Heart left ventricle (tissue), 16 donors: Measurements from ENCODE around the gene TAF4. TPM values are rescaled to one million over a fixed set of nuclear protein-coding genes. Genes with fewer than 3 reads are reported as not detected.

Source experiments
- ATAC-seq, 4 donors: fragments of 200-7000 bp; cut with Tn5 transposase; one replicate each; pipeline ENCODE4 v1.9.1; 2020 to 2022; ENCODE audit warnings: moderate library complexity in 4 of 4, mild to moderate bottlenecking in 3 of 4, moderate number of reproducible peaks in 1 of 4
- DNase-seq, 5 donors: peaks; one replicate each; pipeline ENCODE4 v3.0.0-alpha.2; 2020
- H3K27ac ChIP-seq, 12 donors: fragments of 200-600 bp; sonication (generic) in 4 of 12; one replicate each; pipeline versions ENCODE4 v1.5.0 to v1.8.0; 2016 to 2022; ENCODE audit warnings: mild to moderate bottlenecking in 2 of 12
- H3K27me3 ChIP-seq, 9 donors: fragments of 200-600 bp; sonication (generic) in 2 of 9; one replicate each; pipeline versions ENCODE4 v1.5.1 to v1.8.0; 2016 to 2022; ENCODE audit warnings: mild to moderate bottlenecking in 3 of 9
- H3K36me3 ChIP-seq, 9 donors: fragments of 200-600 bp; sonication (generic) in 2 of 9; one replicate each; pipeline versions ENCODE4 v1.5.0 to v1.8.0; 2018 to 2022; ENCODE audit warnings: mild to moderate bottlenecking in 2 of 9
- H3K4me1 ChIP-seq, 12 donors: fragments of 200-600 bp; sonication (generic) in 4 of 12; one replicate each; pipeline versions ENCODE4 v1.5.0 to v1.8.0; 2016 to 2022; ENCODE audit warnings: mild to moderate bottlenecking in 3 of 12
- H3K4me3 ChIP-seq, 12 donors: fragments of 200-600 bp; sonication (generic) in 4 of 12; one replicate each; pipeline versions ENCODE4 v1.5.0 to v1.8.0; 2017 to 2022; ENCODE audit warnings: mild to moderate bottlenecking in 9 of 12, moderate library complexity in 4 of 12
- H3K9me3 ChIP-seq, 12 donors: fragments of 200-600 bp; sonication (generic) in 4 of 12; one replicate each; pipeline versions ENCODE4 v1.5.0 to v1.8.0; 2016 to 2022; ENCODE audit warnings: mild to moderate bottlenecking in 1 of 12
- POLR2A ChIP-seq, 2 donors: fragments of 450-650 bp; IDR thresholded peaks; one replicate each; pipeline ENCODE4 v1.6.1; 2017; ENCODE audit warnings: antibody characterized with exemption in 2 of 2, mild to moderate bottlenecking in 2 of 2, moderate library complexity in 2 of 2
- WGBS, 4 donors: extraction: QIAGEN DNeasy Blood & Tissue Kit in 2 of 4; methylation state at CpG; one replicate each; pipeline versions ENCODE4 v1.1.5 to v1.1.7; 2013 to 2018; 5-methylcytosine and 5-hydroxymethylcytosine counted together
- intact Hi-C, 10 donors: fragments of 100-400 bp; cut with DNase I; formaldehyde crosslinking; loops; one replicate each; pipeline versions ENCODE4 v1.11.1 to v1.14.2; 2022
- polyA plus RNA-seq, 2 donors: library from polyadenylated mRNA; stranded (reverse); fragments of 200-250 nt; gene quantifications; one replicate each; pipeline ENCODE4 v1.2.3, GENCODE V29; 2013
- total RNA-seq, 9 donors: library from RNA; depleted of rRNA in 2 of 9; stranded (reverse); fragments of >200 nt in 2 of 9; fragmentation: NEBNext Ultra II Directional in 3 of 9; extraction: Animal tissue kit (Norgen Biotek cat#: 25700) in 3 of 9; gene quantifications; one replicate each; pipeline versions ENCODE4 v1.1.0 to v1.2.4, GENCODE V29; 2016 to 2023
- TF ChIP-seq, protein P1 (sequence below), 12 donors: fragments of 200-600 bp; sonication (generic) in 4 of 12; IDR thresholded peaks; one replicate each; pipeline versions ENCODE4 v1.5.0 to v1.8.0; 2018 to 2022; ENCODE audit warnings: antibody characterized with exemption in 12 of 12, mild to moderate bottlenecking in 5 of 12
- donor health status: ischemic (EF 13 %, LVEDD 7.1; RV severe dilation, severe dysfunction).
- donor health status: healthy with polysubstance abuse.
- donor health status: DM: no; HTN: yes; CAD: no.
- donor health status: DM: no; HTN: no; CAD: no.
- donor health status: ischemic (EF 25% LVEDD 6.9; RV normal size, moderate dysfunction).
- donor health status: ischemic (EF 25% LVEDD 5.7; RV mildly dilated, moderate dysfunction).
- donor health status: healthy.
- donor health status: DM: yes; HTN: yes; CAD: no.
- donor health status: ischemic (EF 35%, LVEDD 5.7; RV mildly dilated, moderate dysfunction).
- donor health status: nonischemic (EF 11% LVEDD 7.7; RV severe dilation, severe dysfunction).
- donor health status: DM: yes; HTN: yes; CAD: no.
- donor health status: PGD.
- donor health status: ischemic (EF 29% LVEDD 5.4; RV normal size, mild dysfunction).
- donor health status: nonischemic (EF 23%, LVEDD 6.1; RV moderate dilation, normal function).

TAF4 gene
- total and polyA plus RNA-seq, 11 donors = 4.5 to 37.7 (median 10.7) TPM

DNA sequence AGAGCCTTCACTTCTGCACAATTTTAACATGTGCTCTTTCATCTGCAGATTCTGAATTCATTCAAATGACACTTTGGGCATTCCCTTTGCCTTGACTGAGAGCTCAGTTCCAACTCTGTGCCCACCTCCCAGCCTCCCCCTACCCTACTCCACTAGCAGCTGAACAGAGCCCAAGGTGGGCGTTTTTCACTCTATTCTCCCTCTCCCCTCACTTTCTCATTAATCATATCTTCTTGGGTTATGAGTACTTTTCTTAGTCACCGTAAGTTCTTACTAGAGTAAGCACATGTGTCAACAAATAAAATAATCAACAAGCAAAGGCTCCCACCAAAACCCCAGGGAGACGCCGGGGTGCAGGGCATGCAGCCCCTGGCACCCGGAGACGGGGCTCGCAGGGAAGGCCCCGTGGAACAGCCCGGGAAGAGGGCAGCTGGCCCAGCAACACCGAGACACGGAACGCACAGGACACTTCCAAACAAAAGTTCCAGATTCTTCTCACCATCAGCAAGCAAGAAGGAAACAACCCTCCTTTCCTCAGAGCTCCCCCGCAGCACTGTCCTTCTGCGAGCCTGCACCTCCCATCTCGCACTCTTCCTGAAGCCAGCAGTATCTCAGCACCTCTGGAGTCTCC, 34.1 kb downstream of the TAF4 start:
- H3K4me1 ChIP-seq = peaks cover 0 to 37% (median 19%) of the 10 kb centered on the region in 12 donors
- H3K36me3 ChIP-seq = no peaks in the 10 kb centered on the region
- no peak for ATAC-seq
- peak in 2 of 5 donors; percentile 3 to 11 for DNase-seq
- no peak overlapping the region for H3K27ac ChIP-seq
- intact Hi-C loops = no loop called here
- H3K9me3 ChIP-seq = peaks cover 0 to 14% (median 0%) of the 10 kb centered on the region in 12 donors
- 90 to 92% (median 90%) methylated on average over 15 of the region's 15 CpGs for WGBS, 4 donors
- H3K4me3 ChIP-seq = no peak overlapping the region
- H3K27me3 ChIP-seq = no peaks in the 10 kb centered on the region
- TF ChIP-seq, protein P1, sequence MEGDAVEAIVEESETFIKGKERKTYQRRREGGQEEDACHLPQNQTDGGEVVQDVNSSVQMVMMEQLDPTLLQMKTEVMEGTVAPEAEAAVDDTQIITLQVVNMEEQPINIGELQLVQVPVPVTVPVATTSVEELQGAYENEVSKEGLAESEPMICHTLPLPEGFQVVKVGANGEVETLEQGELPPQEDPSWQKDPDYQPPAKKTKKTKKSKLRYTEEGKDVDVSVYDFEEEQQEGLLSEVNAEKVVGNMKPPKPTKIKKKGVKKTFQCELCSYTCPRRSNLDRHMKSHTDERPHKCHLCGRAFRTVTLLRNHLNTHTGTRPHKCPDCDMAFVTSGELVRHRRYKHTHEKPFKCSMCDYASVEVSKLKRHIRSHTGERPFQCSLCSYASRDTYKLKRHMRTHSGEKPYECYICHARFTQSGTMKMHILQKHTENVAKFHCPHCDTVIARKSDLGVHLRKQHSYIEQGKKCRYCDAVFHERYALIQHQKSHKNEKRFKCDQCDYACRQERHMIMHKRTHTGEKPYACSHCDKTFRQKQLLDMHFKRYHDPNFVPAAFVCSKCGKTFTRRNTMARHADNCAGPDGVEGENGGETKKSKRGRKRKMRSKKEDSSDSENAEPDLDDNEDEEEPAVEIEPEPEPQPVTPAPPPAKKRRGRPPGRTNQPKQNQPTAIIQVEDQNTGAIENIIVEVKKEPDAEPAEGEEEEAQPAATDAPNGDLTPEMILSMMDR (IDR thresholded peaks at IDR 0.05) = no peak
- TF ChIP-seq POLR2A (IDR thresholded peaks at IDR 0.05) = no peak

DNA sequence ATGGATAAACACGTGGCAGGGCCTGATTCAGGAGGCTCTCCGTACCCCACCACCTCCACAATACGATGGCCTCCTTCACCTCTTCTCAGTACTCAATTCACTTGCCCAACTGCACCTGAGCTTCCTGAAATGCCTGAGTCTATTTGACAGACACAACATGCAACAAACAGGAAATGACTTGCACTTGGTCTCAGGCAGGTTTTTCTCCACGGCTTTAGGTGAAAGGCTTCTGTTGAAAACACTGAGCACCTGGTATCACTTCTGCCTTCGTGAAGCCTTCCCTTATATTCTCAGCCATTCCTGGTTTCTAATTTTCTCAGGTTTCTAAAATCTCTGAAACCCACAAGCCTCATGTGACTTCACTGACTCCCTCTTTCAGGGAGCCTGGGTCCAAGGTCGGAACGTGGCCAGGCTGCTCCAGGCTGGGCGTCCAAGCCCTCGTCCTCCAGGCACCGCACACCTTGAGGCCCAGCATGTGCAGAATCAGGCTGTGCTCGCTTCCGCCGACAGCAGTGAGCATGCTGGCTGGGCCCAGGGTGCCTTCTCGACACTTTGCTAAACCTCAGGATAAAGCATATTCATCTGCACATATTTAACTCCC, 34.7 kb downstream of the TAF4 start:
- no peak for ATAC-seq
- H3K27ac ChIP-seq = no peak overlapping the region
- no peaks in the 10 kb centered on the region for H3K36me3 ChIP-seq
- peaks cover 0 to 14% (median 0%) of the 10 kb centered on the region in 12 donors for H3K9me3 ChIP-seq
- no peak overlapping the region for H3K4me3 ChIP-seq
- TF ChIP-seq, protein P1 (IDR thresholded peaks at IDR 0.05) = no peak
- no peak for TF ChIP-seq POLR2A (IDR thresholded peaks at IDR 0.05)
- peaks cover 5 to 43% (median 25%) of the 10 kb centered on the region in 12 donors for H3K4me1 ChIP-seq
- H3K27me3 ChIP-seq = no peaks in the 10 kb centered on the region
- intact Hi-C loops = no loop called here
- peak in 2 of 5 donors; percentile 20 to 34 for DNase-seq
- WGBS, 4 donors = 82 to 84% (median 84%) methylated on average over 14 of the region's 14 CpGs

DNA sequence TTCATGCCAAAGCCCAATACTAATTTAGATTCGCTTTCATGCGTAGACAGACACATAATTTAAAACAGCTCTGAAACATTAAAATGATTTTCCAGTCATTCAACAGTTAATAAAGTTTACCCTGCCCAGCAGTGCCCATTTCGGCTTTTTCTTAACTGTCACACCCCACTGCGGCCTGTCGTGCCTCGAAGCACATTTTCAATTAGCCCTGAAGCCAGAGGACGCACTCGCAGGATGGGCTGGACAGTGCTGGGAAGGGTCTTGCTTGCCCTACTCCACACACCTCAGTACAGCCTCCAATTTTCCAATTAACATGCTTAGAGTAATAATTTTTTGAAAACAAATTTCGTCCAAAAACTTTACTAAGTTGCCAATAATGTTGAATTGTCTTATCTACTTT, 35.3 kb downstream of the TAF4 start:
- WGBS, 4 donors = 88 to 92% (median 89%) methylated on average over 9 of the region's 9 CpGs
- Histone ChIP-seq H3K36me3 (no peaks in the 10 kb centered on the region), H3K4me1 (peaks cover 7 to 49% (median 31%) of the 10 kb centered on the region in 12 donors), H3K27me3 (no peaks in the 10 kb centered on the region), H3K9me3 (peaks cover 0 to 12% (median 0%) of the 10 kb centered on the region in 12 donors), H3K4me3 (no peak overlapping the region), H3K27ac (no peak overlapping the region)
- DNase-seq (peak in 2 of 5 donors; percentile 6 to 20), ATAC-seq (no peak)
- TF ChIP-seq, protein P1 (IDR thresholded peaks at IDR 0.05) = no peak
- no peak for TF ChIP-seq POLR2A (IDR thresholded peaks at IDR 0.05)
- intact Hi-C loops = no loop called here

DNA sequence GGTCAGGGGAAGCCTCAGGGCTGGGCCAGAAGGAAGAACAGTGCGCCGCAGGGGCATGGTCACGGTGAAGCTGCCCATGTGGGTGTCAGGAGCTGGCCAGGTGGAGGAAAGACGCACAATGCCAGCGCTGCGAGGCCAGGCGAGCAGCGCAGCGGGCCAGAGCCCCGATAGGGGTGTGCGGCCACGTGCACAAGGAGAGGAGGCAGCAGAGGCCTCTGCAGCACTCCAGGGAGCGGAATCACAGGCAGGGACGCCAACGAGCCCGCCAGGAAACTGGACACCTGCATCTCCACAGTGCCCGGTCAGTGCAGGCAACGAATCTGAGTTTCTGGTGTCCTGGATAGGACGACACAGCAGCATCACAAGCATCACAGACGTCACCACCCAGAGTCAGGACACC, 35.7 kb downstream of the TAF4 start:
- no peaks in the 10 kb centered on the region for H3K36me3 ChIP-seq
- 93 to 94% (median 93%) methylated on average over 20 of the region's 20 CpGs for WGBS, 4 donors
- H3K4me3 ChIP-seq = no peak overlapping the region
- ATAC-seq (no peak), DNase-seq (peak in 1 of 5 donors; percentile 19)
- H3K9me3 ChIP-seq = peaks cover 0 to 7% (median 0%) of the 10 kb centered on the region in 12 donors
- H3K27ac ChIP-seq = no peak overlapping the region
- no peaks in the 10 kb centered on the region for H3K27me3 ChIP-seq
- intact Hi-C loops = loop anchor here in 8 of 10 donors (5.0 to 10.0 kb wide), 7 partner anchors 32 to 375 kb away; partner anchors contain the start of genes CABLES2 (in 2 of the 8), PSMA7 (in 1 of the 8), RPS21 (in 1 of the 8) and SS18L1 (in 1 of the 8)
- TF ChIP-seq, protein P1 (IDR thresholded peaks at IDR 0.05) = no peak
- no peak for TF ChIP-seq POLR2A (IDR thresholded peaks at IDR 0.05)
- peaks cover 9 to 53% (median 33%) of the 10 kb centered on the region in 12 donors for H3K4me1 ChIP-seq
